Psoas muscle (tissue), 8 donors: Measurements from ENCODE around the gene GPR150. TPM values are rescaled to one million over a fixed set of nuclear protein-coding genes. Genes with fewer than 3 reads are reported as not detected.

Experiments used
- ATAC-seq, 4 donors: fragments of 200-7000 bp; cut with Tn5 transposase; one replicate each; pipeline ENCODE4 v1.9.1; 2020; ENCODE audit warnings: moderate library complexity in 3 of 4, mild to moderate bottlenecking in 2 of 4
- DNase-seq, 2 donors: peaks; one replicate each; pipeline ENCODE4 v3.0.0-alpha.2; 2020
- H3K27ac ChIP-seq: fragments of 200-600 bp; one replicate; pipeline ENCODE4 v1.8.0; 2022
- H3K27me3 ChIP-seq, 3 donors: fragments of 200-600 bp in 1 of 3; one replicate each; pipeline versions ENCODE4 v1.6.1 to v1.8.0; 2013 to 2022; ENCODE audit warnings: low read length in 2 of 3, mild to moderate bottlenecking in 2 of 3, moderate library complexity in 1 of 3; ENCODE audit not compliant: insufficient read depth in 3 of 3
- H3K36me3 ChIP-seq, 2 donors: fragments of 200-600 bp in 1 of 2; one replicate each; pipeline versions ENCODE4 v1.6.1 to v1.8.0; 2013 to 2022; ENCODE audit warnings: low read depth in 1 of 2, mild to moderate bottlenecking in 1 of 2, moderate library complexity in 1 of 2; ENCODE audit not compliant: insufficient read depth in 1 of 2
- H3K4me1 ChIP-seq: fragments of 200-600 bp; one replicate; pipeline ENCODE4 v1.8.0; 2022
- H3K4me3 ChIP-seq: fragments of 200-600 bp; one replicate; pipeline ENCODE4 v1.8.0; 2022; ENCODE audit warnings: mild to moderate bottlenecking
- H3K9me3 ChIP-seq: fragments of 200-600 bp; one replicate; pipeline ENCODE4 v1.8.0; 2022
- CTCF ChIP-seq: fragments of 200-600 bp; IDR thresholded peaks from one replicate; pipeline ENCODE4 v1.8.0; 2022; ENCODE audit warnings: antibody characterized with exemption
- WGBS, 3 donors: extraction: QIAGEN DNeasy Blood & Tissue Kit; methylation state at CpG; one replicate each; pipeline versions ENCODE4 v1.1.6 to v1.1.7; 2013; 5-methylcytosine and 5-hydroxymethylcytosine counted together
- intact Hi-C, 2 donors: fragments of 100-400 bp; cut with DNase I; formaldehyde crosslinking; loops; one replicate each; pipeline versions ENCODE4 v1.11.0 to v1.14.2; 2022
- polyA plus RNA-seq, 3 donors: library from polyadenylated mRNA; stranded (reverse); fragments of 200-250 nt; gene quantifications; one replicate each; pipeline ENCODE4 v1.2.3, GENCODE V29; 2013
- total RNA-seq, 4 donors: library from RNA; stranded (reverse); fragmentation: NEBNext Ultra II Directional in 2 of 4; extraction: Animal tissue kit (Norgen Biotek cat#: 25700) in 2 of 4; gene quantifications; one replicate each; pipeline versions ENCODE4 v1.2.1 to v1.2.4, GENCODE V29; 2021 to 2023
- donor health status: healthy with polysubstance abuse.
- donor health status: DM: no; HTN: no; CAD: no; lungs with moderate emphysema.
- donor health status: Bipolar disorder and iron deficiency.
- donor health status: healthy.
- donor health status: DM: yes; HTN: yes; CAD: no.
- donor health status: DM: no; HTN: no; CAD: no.
- donor health status: DM: no; HTN: no; CAD: no.
- donor health status: DM: yes; HTN: yes; CAD: no.

The GPR150 gene
- total and polyA plus RNA-seq, 7 donors, result 0.10 to 0.64 (median 0.29) TPM; not detected in 2

GRCh38 chr5:95620870-95621838 is 1.3 kb downstream of the GPR150 start:
- peak; percentile 32 to 64 for DNase-seq
- H3K27me3 ChIP-seq, result no peaks in the 10 kb centered on the region
- H3K36me3 ChIP-seq, result no peaks in the 10 kb centered on the region
- H3K4me3 ChIP-seq, result peak overlapping the region; percentile 72
- H3K27ac ChIP-seq, result no peak overlapping the region
- ATAC-seq, result peak; percentile 63 to 77 (median 66)
- intact Hi-C loops, result no loop called here
- peak; percentile 1 for TF ChIP-seq CTCF
- H3K9me3 ChIP-seq, result no peaks in the 10 kb centered on the region
- WGBS, 3 donors, result 3 to 5% (median 4%) methylated on average over 65 to 92 of the region's 92 CpGs
- peaks cover 12% of the 10 kb centered on the region for H3K4me1 ChIP-seq

- ATAC-seq, result no peak
- H3K36me3 ChIP-seq, result no peaks in the 10 kb centered on the region
- peaks cover 12% of the 10 kb centered on the region for H3K4me1 ChIP-seq
- no peak overlapping the region for H3K27ac ChIP-seq
- no peak for TF ChIP-seq CTCF
- no peak for DNase-seq
- no peaks in the 10 kb centered on the region for H3K9me3 ChIP-seq
- no peaks in the 10 kb centered on the region for H3K27me3 ChIP-seq
- WGBS, 3 donors, result 65 to 75% (median 74%) methylated on average over 8 of the region's 8 CpGs
- intact Hi-C loops, result no loop called here
- H3K4me3 ChIP-seq, result peak overlapping the region; percentile 72
These were observed 2.1 kb downstream of the GPR150 start for GRCh38 chr5:95621839-95622629.

GRCh38 chr5:95623706-95624105 is 3.8 kb downstream of the GPR150 start:
- no peaks in the 10 kb centered on the region for H3K27me3 ChIP-seq
- intact Hi-C loops, result no loop called here
- DNase-seq (no peak), ATAC-seq (no peak)
- WGBS, 3 donors, result 93 to 97% (median 95%) methylated on average over 5 of the region's 5 CpGs
- no peak overlapping the region for H3K4me3 ChIP-seq
- no peak overlapping the region for H3K27ac ChIP-seq
- no peak for TF ChIP-seq CTCF
- H3K9me3 ChIP-seq, result no peaks in the 10 kb centered on the region
- peaks cover 12% of the 10 kb centered on the region for H3K4me1 ChIP-seq
- H3K36me3 ChIP-seq, result no peaks in the 10 kb centered on the region

GRCh38 chr5:95624368-95624767 is 4.5 kb downstream of the GPR150 start:
- intact Hi-C loops, result no loop called here
- Histone ChIP-seq H3K4me1 (peaks cover 12% of the 10 kb centered on the region), H3K27ac (no peak overlapping the region), H3K4me3 (no peak overlapping the region), H3K27me3 (no peaks in the 10 kb centered on the region), H3K9me3 (no peaks in the 10 kb centered on the region), H3K36me3 (no peaks in the 10 kb centered on the region)
- ATAC-seq (no peak), DNase-seq (no peak)
- WGBS, 3 donors, result 97 to 100% (median 98%) methylated on average over 2 of the region's 2 CpGs
- TF ChIP-seq CTCF, result no peak
